Measurements from ENCODE around the gene ZFAND4.
"Not testable (repeated sequence)": the region's sequence is repeated elsewhere in the genome, so short reads cannot be mapped to it uniquely, and the experiment has no call there.

ZFAND4 gene

DNA sequence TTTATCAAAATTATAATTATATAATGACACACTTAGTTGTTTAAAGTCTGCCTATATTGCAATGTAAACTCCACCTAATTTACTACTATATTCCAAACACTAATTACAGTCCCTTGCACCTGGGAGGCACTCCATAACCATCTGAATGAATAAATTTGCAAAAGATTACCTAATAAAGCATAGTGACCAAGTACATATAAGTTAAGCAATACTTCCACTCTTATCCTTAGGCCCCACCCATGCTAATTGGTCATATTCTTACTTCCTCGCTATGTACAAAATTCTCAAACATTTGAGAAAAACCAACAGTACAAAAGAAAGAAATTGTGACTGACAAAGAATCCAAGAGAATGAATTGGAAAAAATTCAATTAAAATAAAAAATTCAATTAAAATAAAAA is 65.3 kb downstream of the ZFAND4 start:
- Histone ChIP-seq H3K27me3 (ENCODE audit: insufficient read depth, insufficient read length) (no peaks in the 10 kb centered on the region), H3K4me1 (ENCODE audit: insufficient read depth, insufficient read length) (no peaks in the 10 kb centered on the region), H3K9me3 (ENCODE audit: insufficient read depth, low read length) (no peaks in the 10 kb centered on the region), H3K4me3 (ENCODE audit: insufficient read length, low read depth) (no peak overlapping the region), H3K36me3 (ENCODE audit: insufficient read depth, insufficient read length, low read length) (no peaks in the 10 kb centered on the region), H3K9ac (ENCODE audit: insufficient read length, low read depth) (no peak overlapping the region)
- no peak for DNase-seq (ENCODE audit: low read depth, low spot score)
- TF ChIP-seq SUZ12 (IDR thresholded peaks at IDR 0.05; ENCODE audit: extremely low read depth, insufficient read depth, insufficient read length) (no peak), YY1 (IDR thresholded peaks at IDR 0.05; ENCODE audit: insufficient read depth, insufficient read length) (no peak), ZNF274 (IDR thresholded peaks at IDR 0.05; ENCODE audit: low read depth, low read length) (no peak)

- Histone ChIP-seq H3K36me3 (ENCODE audit: insufficient read depth, insufficient read length, low read length) (no peaks in the 10 kb centered on the region), H3K4me3 (ENCODE audit: insufficient read length, low read depth) (no peak overlapping the region), H3K9me3 (ENCODE audit: insufficient read depth, low read length) (no peaks in the 10 kb centered on the region), H3K4me1 (ENCODE audit: insufficient read depth, insufficient read length) (no peaks in the 10 kb centered on the region), H3K27me3 (ENCODE audit: insufficient read depth, insufficient read length) (no peaks in the 10 kb centered on the region), H3K9ac (ENCODE audit: insufficient read length, low read depth) (no peak overlapping the region)
- DNase-seq (ENCODE audit: low read depth, low spot score), result no peak
- TF ChIP-seq SUZ12 (IDR thresholded peaks at IDR 0.05; ENCODE audit: extremely low read depth, insufficient read depth, insufficient read length) (no peak), ZNF274 (IDR thresholded peaks at IDR 0.05; ENCODE audit: low read depth, low read length) (no peak), YY1 (IDR thresholded peaks at IDR 0.05; ENCODE audit: insufficient read depth, insufficient read length) (no peak)
Measured at GRCh38 chr10:45602836-45603235, 69.7 kb downstream of the ZFAND4 start.

DNA sequence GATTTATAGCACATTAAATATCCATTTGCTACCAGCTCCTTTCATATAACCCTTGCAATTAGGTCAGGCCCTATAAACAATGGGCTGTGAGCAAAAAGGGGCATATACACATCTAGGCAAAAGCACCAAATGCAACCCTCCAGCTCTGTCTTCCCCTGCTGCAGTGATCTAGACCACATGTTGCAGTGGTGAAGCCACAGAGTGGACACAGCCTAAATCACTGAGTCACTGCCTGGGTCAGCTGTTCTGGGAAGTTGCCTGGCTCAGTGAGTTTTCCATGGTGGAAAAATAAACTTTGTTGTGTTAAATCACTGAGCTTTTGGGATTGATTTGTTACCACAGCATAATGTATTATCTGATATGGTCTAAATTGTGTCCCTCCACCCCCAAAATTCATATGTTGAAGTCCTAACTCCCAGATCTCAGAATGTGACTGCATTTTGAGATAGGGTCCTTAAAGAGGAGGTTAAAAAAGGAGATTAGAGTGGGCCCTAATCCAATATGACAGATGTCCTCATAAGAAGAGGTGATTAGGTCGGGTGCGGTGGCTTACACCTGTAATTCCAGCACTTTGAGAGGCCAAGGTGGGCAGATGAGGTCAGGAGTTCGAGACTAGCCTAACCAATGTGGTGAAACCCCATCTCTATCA is 70.4 kb downstream of the ZFAND4 start:
- Histone ChIP-seq H3K9ac (ENCODE audit: insufficient read length, low read depth) (no peak overlapping the region), H3K4me3 (ENCODE audit: insufficient read length, low read depth) (no peak overlapping the region), H3K4me1 (ENCODE audit: insufficient read depth, insufficient read length) (no peaks in the 10 kb centered on the region), H3K27me3 (ENCODE audit: insufficient read depth, insufficient read length) (peaks cover 2% of the 10 kb centered on the region), H3K36me3 (ENCODE audit: insufficient read depth, insufficient read length, low read length) (no peaks in the 10 kb centered on the region), H3K9me3 (ENCODE audit: insufficient read depth, low read length) (no peaks in the 10 kb centered on the region)
- no peak for TF ChIP-seq SUZ12 (IDR thresholded peaks at IDR 0.05; ENCODE audit: extremely low read depth, insufficient read depth, insufficient read length)
- no peak for TF ChIP-seq ZNF274 (IDR thresholded peaks at IDR 0.05; ENCODE audit: low read depth, low read length)
- no peak for TF ChIP-seq YY1 (IDR thresholded peaks at IDR 0.05; ENCODE audit: insufficient read depth, insufficient read length)
- DNase-seq (ENCODE audit: low read depth, low spot score), result no peak

DNA sequence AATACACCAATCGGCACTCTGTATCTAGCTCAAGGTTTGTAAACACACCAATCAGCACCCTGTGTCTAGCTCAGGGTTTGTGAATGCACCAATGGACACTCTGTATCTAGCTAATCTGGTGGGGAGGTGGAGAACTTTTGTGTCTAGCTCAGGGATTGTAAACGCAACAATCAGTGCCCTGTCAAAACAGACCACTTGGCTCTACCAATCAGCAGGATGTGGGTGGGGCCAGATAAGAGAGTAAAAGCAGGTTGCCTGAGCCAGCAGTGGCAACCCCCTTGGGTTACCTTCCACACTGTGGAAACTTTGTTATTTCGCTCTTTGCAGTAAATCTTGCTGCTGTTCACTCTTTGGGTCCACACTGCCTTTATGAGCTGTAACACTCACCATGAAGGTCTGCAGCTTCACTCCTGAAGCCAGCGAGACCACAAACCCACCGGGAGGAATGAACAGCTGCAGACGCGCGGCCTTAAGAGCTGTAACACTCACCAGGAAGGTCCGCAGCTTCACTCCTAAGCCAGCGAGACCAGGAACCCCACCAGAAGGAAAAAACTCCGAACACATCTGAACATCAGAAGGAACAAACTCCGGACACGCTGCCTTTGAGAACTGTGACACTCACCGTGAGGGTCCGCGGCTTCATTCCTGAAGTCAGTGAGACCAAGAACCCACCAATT is 71.2 kb downstream of the ZFAND4 start:
- H3K4me1 ChIP-seq (ENCODE audit: insufficient read depth, insufficient read length); H3K27me3 ChIP-seq (ENCODE audit: insufficient read depth, insufficient read length); H3K9ac ChIP-seq (ENCODE audit: insufficient read length, low read depth); H3K9me3 ChIP-seq (ENCODE audit: insufficient read depth, low read length); H3K36me3 ChIP-seq (ENCODE audit: insufficient read depth, insufficient read length, low read length); DNase-seq (ENCODE audit: low read depth, low spot score); H3K4me3 ChIP-seq (ENCODE audit: insufficient read length, low read depth): not testable (repeated sequence)

DNA sequence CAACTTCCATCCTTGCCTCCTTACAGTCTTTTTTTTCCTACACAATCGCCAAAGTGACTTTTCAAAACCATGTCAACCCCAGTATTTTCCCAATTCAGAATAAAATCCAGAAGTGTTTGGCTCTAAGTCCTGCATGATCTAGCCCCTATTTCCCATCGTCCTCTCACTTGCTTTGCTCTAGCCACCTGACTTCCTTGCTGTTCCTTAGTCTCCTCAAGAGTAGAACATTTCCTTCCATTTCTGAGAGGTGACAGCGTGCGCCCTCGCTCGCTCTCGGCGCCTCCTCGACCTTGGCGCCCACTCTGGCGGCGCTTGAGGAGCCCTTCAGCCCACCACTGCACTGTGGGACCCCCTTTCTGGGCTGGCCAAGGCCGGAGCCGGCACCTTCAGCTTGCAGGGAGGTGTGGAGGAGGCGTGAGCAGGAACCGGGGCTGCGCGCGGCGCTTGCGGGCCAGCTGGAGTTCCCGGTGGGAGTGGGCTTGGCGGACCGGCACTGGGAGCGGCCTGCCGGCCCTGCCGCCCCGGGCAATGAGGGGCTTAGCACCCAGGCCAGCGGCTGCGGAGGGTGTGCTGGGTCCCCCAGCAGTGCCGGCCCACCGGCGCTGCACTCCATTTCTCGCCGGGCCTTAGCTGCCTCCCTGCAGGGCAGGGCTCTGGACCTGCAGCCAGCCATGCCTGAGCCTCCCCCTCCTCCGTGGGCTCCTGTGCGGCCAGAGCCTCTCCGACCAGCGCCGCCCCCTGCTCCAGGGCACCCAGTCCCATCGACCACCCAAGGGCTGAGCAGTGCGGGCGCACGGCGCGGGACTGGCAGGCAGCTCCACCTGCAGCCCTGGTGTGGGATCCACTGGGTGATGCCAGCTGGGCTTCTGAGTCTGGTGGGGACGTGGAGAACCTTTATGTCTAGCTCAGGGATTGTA is 72.0 kb downstream of the ZFAND4 start:
- not testable (repeated sequence) for DNase-seq (ENCODE audit: low read depth, low spot score); H3K4me3 ChIP-seq (ENCODE audit: insufficient read length, low read depth); H3K4me1 ChIP-seq (ENCODE audit: insufficient read depth, insufficient read length); H3K9me3 ChIP-seq (ENCODE audit: insufficient read depth, low read length); H3K36me3 ChIP-seq (ENCODE audit: insufficient read depth, insufficient read length, low read length); H3K9ac ChIP-seq (ENCODE audit: insufficient read length, low read depth)
- H3K27me3 ChIP-seq (ENCODE audit: insufficient read depth, insufficient read length), result peaks cover 15% of the 10 kb centered on the region

GRCh38 chr10:45599646-45600045 is 72.9 kb downstream of the ZFAND4 start:
- H3K4me3 ChIP-seq (ENCODE audit: insufficient read length, low read depth), result no peak overlapping the region
- no peaks in the 10 kb centered on the region for H3K4me1 ChIP-seq (ENCODE audit: insufficient read depth, insufficient read length)
- DNase-seq (ENCODE audit: low read depth, low spot score), result no peak
- H3K9me3 ChIP-seq (ENCODE audit: insufficient read depth, low read length), result no peaks in the 10 kb centered on the region
- TF ChIP-seq SUZ12 (IDR thresholded peaks at IDR 0.05; ENCODE audit: extremely low read depth, insufficient read depth, insufficient read length) (no peak), ZNF274 (IDR thresholded peaks at IDR 0.05; ENCODE audit: low read depth, low read length) (no peak), YY1 (IDR thresholded peaks at IDR 0.05; ENCODE audit: insufficient read depth, insufficient read length) (no peak)
- H3K36me3 ChIP-seq (ENCODE audit: insufficient read depth, insufficient read length, low read length), result no peaks in the 10 kb centered on the region
- H3K9ac ChIP-seq (ENCODE audit: insufficient read length, low read depth), result no peak overlapping the region
- H3K27me3 ChIP-seq (ENCODE audit: insufficient read depth, insufficient read length), result peaks cover 21% of the 10 kb centered on the region

- H3K27me3 ChIP-seq (ENCODE audit: insufficient read depth, insufficient read length), result peaks cover 21% of the 10 kb centered on the region
- no peak for DNase-seq (ENCODE audit: low read depth, low spot score)
- H3K4me1 ChIP-seq (ENCODE audit: insufficient read depth, insufficient read length), result no peaks in the 10 kb centered on the region
- no peak overlapping the region for H3K9ac ChIP-seq (ENCODE audit: insufficient read length, low read depth)
- no peaks in the 10 kb centered on the region for H3K9me3 ChIP-seq (ENCODE audit: insufficient read depth, low read length)
- no peaks in the 10 kb centered on the region for H3K36me3 ChIP-seq (ENCODE audit: insufficient read depth, insufficient read length, low read length)
- TF ChIP-seq YY1 (IDR thresholded peaks at IDR 0.05; ENCODE audit: insufficient read depth, insufficient read length), result no peak
- no peak for TF ChIP-seq ZNF274 (IDR thresholded peaks at IDR 0.05; ENCODE audit: low read depth, low read length)
- TF ChIP-seq SUZ12 (IDR thresholded peaks at IDR 0.05; ENCODE audit: extremely low read depth, insufficient read depth, insufficient read length), result no peak
- H3K4me3 ChIP-seq (ENCODE audit: insufficient read length, low read depth), result no peak overlapping the region
Measured at GRCh38 chr10:45599021-45599603, 73.5 kb downstream of the ZFAND4 start.

All from NT2/D1 (cell line).